Epithelial cell of esophagus (primary cell): ENCODE results near the gene PRR22.

Source experiments
- DNase-seq: peaks from one replicate; pipeline ENCODE4 v3.0.0; 2010; ENCODE audit warnings: low read depth
- H3K4me3 ChIP-seq: 2 replicates; pipeline ENCODE4 v1.5.1; 2011; ENCODE audit warnings: mild to moderate bottlenecking, low read length, control low read depth
- CTCF ChIP-seq: IDR thresholded peaks from 2 replicates; pipeline ENCODE4 v1.5.1; 2011; ENCODE audit warnings: low read depth, mild to moderate bottlenecking, low read length, control low read depth, inconsistent platforms; ENCODE audit not compliant: insufficient read depth; ENCODE audit errors: missing control alignments

PRR22 gene

GRCh38 chr19:5822181-5822844 is 37.8 kb upstream of the PRR22 start:
- no peak overlapping the region for H3K4me3 ChIP-seq
- DNase-seq = no peak
- TF ChIP-seq CTCF = no peak

GRCh38 chr19:5821521-5822180 is 37.1 kb upstream of the PRR22 start:
- no peak for TF ChIP-seq CTCF
- H3K4me3 ChIP-seq = no peak overlapping the region
- DNase-seq = no peak

- no peak overlapping the region for H3K4me3 ChIP-seq
- no peak for DNase-seq
- TF ChIP-seq CTCF = no peak
These were observed 36.2 kb upstream of the PRR22 start for GRCh38 chr19:5820785-5821184.

- no peak overlapping the region for H3K4me3 ChIP-seq
- no peak for DNase-seq
- TF ChIP-seq CTCF = no peak
These were observed 34.0 kb upstream of the PRR22 start for GRCh38 chr19:5818594-5818993.

GRCh38 chr19:5817218-5817617 is 32.7 kb upstream of the PRR22 start:
- DNase-seq = no peak
- H3K4me3 ChIP-seq = no peak overlapping the region
- no peak for TF ChIP-seq CTCF

GRCh38 chr19:5814852-5815246 is 30.3 kb upstream of the PRR22 start:
- no peak overlapping the region for H3K4me3 ChIP-seq
- no peak for DNase-seq
- TF ChIP-seq CTCF = no peak
